HG02884 (cell line): Measurements from ENCODE around the gene TMEM250.
"Not testable (repeated sequence)": the region's sequence is repeated elsewhere in the genome, so short reads cannot be mapped to it uniquely, and the experiment has no call there.

ENCODE experiments used
- ATAC-seq: cut with Tn5 transposase; IDR thresholded peaks from one replicate; pipeline ENCODE4 v1.9.1; 2021; ENCODE audit warnings: mild to moderate bottlenecking, moderate library complexity; ENCODE audit not compliant: unreplicated experiment

Gene TMEM250

GRCh38 chr9:136114610-136115009, 4.1 kb downstream of the TMEM250 start:
- ATAC-seq = no peak

- no peak for ATAC-seq
These were observed 6.1 kb downstream of the TMEM250 start for GRCh38 chr9:136112541-136112940.

GRCh38 chr9:136111910-136112309, 6.8 kb downstream of the TMEM250 start:
- no peak for ATAC-seq

GRCh38 chr9:136111190-136111589, 7.5 kb downstream of the TMEM250 start:
- no peak for ATAC-seq

GRCh38 chr9:136110082-136111061, 8.3 kb downstream of the TMEM250 start:
- no peak for ATAC-seq

- ATAC-seq = peak; percentile 81
These were observed 9.2 kb downstream of the TMEM250 start for GRCh38 chr9:136109351-136110081.

GRCh38 chr9:136108648-136109266, 9.9 kb downstream of the TMEM250 start:
- ATAC-seq = no peak

- no peak for ATAC-seq
These were observed 10.6 kb downstream of the TMEM250 start for GRCh38 chr9:136107953-136108647.

GRCh38 chr9:136107155-136107952, 11.3 kb downstream of the TMEM250 start:
- ATAC-seq = no peak

GRCh38 chr9:136105398-136106135, 13.1 kb downstream of the TMEM250 start:
- ATAC-seq = no peak

GRCh38 chr9:136104916-136105315, 13.8 kb downstream of the TMEM250 start:
- ATAC-seq = no peak

- no peak for ATAC-seq
These were observed 14.2 kb downstream of the TMEM250 start for GRCh38 chr9:136104488-136104800.

GRCh38 chr9:136103651-136104487, 14.8 kb downstream of the TMEM250 start:
- no peak for ATAC-seq

GRCh38 chr9:136101615-136102074, 17.0 kb downstream of the TMEM250 start:
- not testable (repeated sequence) for ATAC-seq

- ATAC-seq = no peak
These were observed 17.7 kb downstream of the TMEM250 start for GRCh38 chr9:136100700-136101614.

GRCh38 chr9:136099542-136099941, 19.1 kb downstream of the TMEM250 start:
- ATAC-seq = no peak

- no peak for ATAC-seq
These were observed 19.8 kb downstream of the TMEM250 start for GRCh38 chr9:136098844-136099243.
